B cell (primary cell): ENCODE measurements around the gene TEKT5.

Experiments used
- CTCF ChIP-seq: fragments of 200-600 bp; IDR thresholded peaks from one replicate; pipeline ENCODE4 v1.8.0; 2022; ENCODE audit warnings: antibody characterized with exemption, mild to moderate bottlenecking
- EZH2 ChIP-seq: IDR thresholded peaks from 2 replicates; pipeline ENCODE4 v1.6.1; 2012; ENCODE audit warnings: borderline replicate concordance, low read depth, mild to moderate bottlenecking, moderate library complexity, low read length; ENCODE audit not compliant: insufficient read depth, poor library complexity, severe bottlenecking

- no peak for TF ChIP-seq CTCF
- no peak for TF ChIP-seq EZH2
These were observed 102.1 kb downstream of the TEKT5 start for GRCh38 chr16:10592611-10593010.
